Middle frontal gyrus (tissue), 1 donor: Measurements from ENCODE around the gene HIF1A.
"Not testable (repeated sequence)": the region's sequence is repeated elsewhere in the genome, so short reads cannot be mapped to it uniquely, and the experiment has no call there.

Source experiments
- DNase-seq: peaks from one replicate; pipeline ENCODE4 v3.0.0-alpha.2; 2015; ENCODE audit warnings: low spot score; ENCODE audit errors: extremely low spot score

The HIF1A gene

GRCh38 chr14:61744238-61744637 lies 48.9 kb downstream of the HIF1A start:
- DNase-seq: no peak

- DNase-seq: not testable (repeated sequence)
Measured at GRCh38 chr14:61746346-61746745, 51.0 kb downstream of the HIF1A start.

GRCh38 chr14:61746881-61747280 lies 51.6 kb downstream of the HIF1A start:
- DNase-seq: no peak

DNA sequence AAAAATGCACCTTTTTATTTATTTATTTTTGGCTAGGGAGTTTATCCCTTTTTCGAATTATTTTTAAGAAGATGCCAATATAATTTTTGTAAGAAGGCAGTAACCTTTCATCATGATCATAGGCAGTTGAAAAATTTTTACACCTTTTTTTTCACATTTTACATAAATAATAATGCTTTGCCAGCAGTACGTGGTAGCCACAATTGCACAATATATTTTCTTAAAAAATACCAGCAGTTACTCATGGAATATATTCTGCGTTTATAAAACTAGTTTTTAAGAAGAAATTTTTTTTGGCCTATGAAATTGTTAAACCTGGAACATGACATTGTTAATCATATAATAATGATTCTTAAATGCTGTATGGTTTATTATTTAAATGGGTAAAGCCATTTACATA lies 52.0 kb downstream of the HIF1A start:
- DNase-seq: no peak

- no peak for DNase-seq
Measured at GRCh38 chr14:61749264-61749663, 54.0 kb downstream of the HIF1A start.

DNA sequence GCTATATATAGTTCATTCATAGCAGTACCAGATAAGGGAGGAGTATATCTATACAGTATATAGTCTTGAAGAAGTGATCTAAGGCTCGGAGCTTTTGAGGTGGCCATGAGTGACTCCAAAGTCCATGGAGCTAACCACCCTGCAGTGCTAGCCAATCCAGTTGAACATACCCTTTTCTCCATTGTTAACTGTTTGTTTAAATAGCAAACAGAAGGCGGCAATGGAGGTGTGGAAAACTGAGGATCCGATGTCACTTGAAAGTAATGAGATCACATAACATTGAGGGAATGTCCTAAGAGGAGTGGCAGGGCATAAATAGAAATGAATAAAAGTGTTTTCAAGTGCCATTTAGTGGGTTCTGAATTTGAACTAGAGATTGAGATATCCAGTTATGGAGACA lies 54.6 kb downstream of the HIF1A start:
- no peak for DNase-seq

DNA sequence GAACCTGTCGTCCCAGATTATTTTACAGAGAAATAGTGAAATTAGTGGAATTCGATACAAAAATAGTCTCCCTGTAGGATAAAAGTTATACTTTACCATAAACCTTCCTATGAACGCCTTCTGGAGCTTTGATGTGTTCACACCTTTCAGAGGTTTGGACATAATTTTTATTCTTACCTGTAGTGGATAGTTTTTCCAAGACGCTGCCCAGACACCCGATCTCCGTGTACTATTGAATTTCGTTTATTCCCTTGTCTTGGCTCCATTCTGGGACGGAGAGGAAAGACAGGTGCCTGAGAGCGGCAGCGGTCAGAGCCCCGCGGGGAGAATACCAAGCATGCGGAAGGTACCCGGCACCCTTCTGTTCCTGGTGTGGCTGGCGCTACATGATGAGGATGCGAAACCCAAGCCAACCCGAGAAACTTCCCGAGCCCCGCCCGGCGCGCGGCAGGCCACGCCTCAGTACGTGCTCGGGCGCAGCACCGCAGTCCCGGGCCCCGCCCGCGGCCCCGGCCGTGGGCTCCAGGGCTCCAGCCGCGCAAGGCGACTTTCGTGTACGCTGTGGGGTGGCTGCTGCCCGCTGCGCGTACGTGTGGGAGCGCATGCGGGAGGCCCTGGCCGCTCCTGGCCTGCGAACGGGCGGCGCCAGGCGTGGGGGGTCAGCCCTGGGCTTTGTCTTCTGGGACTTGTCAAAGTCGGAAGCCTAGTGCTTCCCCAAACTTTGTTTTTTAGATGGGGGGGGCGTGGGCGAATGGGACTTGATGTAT lies 55.6 kb downstream of the HIF1A start:
- DNase-seq: peak; percentile 28

DNA sequence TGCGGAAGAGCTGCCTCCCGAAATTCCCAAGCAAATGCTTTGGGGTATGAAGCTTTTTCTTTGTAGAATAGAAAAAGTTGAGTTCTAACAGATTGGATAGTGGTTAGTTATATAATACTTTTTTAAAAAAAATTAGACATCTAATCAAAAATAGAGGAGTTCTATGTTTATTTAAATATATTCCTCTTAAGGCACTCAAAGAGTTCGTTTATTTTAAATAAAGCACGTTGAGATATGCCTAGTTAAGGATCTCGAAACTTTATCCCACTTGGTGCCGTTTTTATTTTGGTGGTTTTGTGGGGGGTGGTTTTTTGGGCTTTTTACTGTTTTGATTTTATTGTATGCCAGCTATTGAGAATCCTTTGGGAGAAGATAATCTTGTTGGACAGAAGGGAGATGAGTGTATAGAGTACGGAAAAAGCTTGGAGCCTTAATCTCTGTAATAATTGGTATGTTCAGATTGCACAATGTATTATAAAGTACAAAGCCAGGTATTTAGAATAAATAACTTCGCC lies 56.2 kb downstream of the HIF1A start:
- no peak for DNase-seq

GRCh38 chr14:61752626-61753025 lies 57.3 kb downstream of the HIF1A start:
- DNase-seq: no peak

DNA sequence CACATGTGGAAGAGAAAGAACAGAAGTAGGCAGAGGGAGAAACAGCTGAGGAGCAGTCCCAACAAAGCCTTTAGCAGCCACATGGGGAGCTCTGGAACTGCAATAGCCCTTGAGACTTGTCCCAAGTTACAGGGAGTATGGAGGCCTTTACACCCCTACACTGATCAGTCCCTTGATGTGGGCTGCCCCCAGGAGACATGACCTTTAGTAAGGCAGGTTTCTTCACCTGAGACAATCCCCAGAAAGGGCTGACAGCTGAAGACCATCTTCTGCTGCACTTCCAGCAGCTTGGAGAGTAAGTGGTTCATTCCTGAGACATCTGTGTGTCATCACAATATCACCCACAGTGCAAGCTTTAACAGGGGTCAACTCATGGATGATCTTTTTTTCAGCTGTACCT lies 58.3 kb downstream of the HIF1A start:
- no peak for DNase-seq

GRCh38 chr14:61754627-61755381 lies 59.5 kb downstream of the HIF1A start:
- no peak for DNase-seq

GRCh38 chr14:61755382-61755742 lies 60.0 kb downstream of the HIF1A start:
- not testable (repeated sequence) for DNase-seq

GRCh38 chr14:61756135-61756534 lies 60.8 kb downstream of the HIF1A start:
- DNase-seq: no peak

DNA sequence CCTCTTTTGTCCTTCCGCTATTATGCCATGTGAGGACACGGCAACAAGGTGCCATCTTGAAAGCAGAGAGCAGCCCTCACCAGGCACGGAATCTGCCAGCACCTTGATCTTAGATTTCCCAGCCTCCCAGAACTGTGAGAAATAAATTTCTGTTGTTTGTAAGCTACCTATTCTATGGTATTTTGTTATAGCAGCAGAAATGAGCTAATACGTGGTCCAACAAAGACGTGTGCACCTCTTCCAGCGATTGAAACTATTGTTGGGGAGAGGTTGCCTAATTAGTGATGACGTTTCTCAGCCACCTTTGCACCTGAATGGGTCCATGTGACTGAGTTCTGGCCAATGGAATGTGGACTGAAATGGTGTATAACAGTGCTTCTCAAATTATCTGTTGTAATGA lies 64.6 kb downstream of the HIF1A start:
- DNase-seq: no peak

- no peak for DNase-seq
Measured at GRCh38 chr14:61761557-61761956, 66.2 kb downstream of the HIF1A start.

- peak; percentile 98 for DNase-seq
Measured at GRCh38 chr14:61761959-61762786, 66.9 kb downstream of the HIF1A start, which contains the start of gene SNAPC1. TSS of gene SNAPC1 (plus strand) at chr14:61762420. CDS start at chr14:61762461, 41 bp downstream.

- DNase-seq: no peak
Measured at GRCh38 chr14:61764342-61765122, 69.2 kb downstream of the HIF1A start.

- DNase-seq: no peak
Measured at GRCh38 chr14:61765225-61765943, 70.1 kb downstream of the HIF1A start.

DNA sequence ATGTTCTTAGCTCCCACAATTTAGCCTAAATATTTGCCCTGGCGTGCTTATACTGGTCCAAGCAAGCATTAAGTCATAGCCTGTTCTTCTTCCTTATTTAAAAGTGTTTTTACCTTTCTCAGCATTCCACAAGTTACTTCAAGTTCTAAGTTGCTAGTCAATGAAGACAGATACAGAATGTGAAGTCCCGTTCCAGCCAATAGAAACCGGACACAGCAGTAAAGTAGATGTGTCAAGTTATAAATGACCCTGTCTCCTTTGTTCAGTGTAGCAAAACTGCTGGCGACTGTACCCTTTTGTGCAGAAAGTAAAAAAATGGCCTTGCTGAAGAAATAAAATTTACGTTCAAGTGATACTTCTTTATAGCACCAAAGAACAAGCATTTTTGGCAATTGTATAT lies 70.8 kb downstream of the HIF1A start:
- no peak for DNase-seq

GRCh38 chr14:61768240-61768639 lies 72.9 kb downstream of the HIF1A start:
- DNase-seq: no peak
